Heart right ventricle (tissue), 16 donors: ENCODE measurements around the gene ZNF428. TPM values are rescaled to one million over a fixed set of nuclear protein-coding genes. Genes with fewer than 3 reads are reported as not detected.

Experiments
- ATAC-seq, 8 donors: fragments of 200-7000 bp; cut with Tn5 transposase; one replicate each; pipeline ENCODE4 v1.9.1; 2020; ENCODE audit warnings: mild to moderate bottlenecking in 8 of 8, moderate library complexity in 8 of 8, moderate number of reproducible peaks in 1 of 8
- DNase-seq, 2 donors: peaks; one replicate each; pipeline ENCODE4 v3.0.0-alpha.2; 2020
- H3K27ac ChIP-seq, 10 donors: fragments of 200-600 bp; sonication (generic) in 2 of 10; one replicate each; pipeline versions ENCODE4 v1.5.0 to v1.8.0; 2020 to 2022; ENCODE audit warnings: mild to moderate bottlenecking in 3 of 10
- H3K27me3 ChIP-seq, 7 donors: fragments of 200-600 bp; one replicate each; pipeline ENCODE4 v1.8.0; 2021 to 2022; ENCODE audit warnings: mild to moderate bottlenecking in 2 of 7
- H3K36me3 ChIP-seq, 9 donors: fragments of 200-600 bp; sonication (generic) in 1 of 9; one replicate each; pipeline versions ENCODE4 v1.5.0 to v1.8.0; 2020 to 2022; ENCODE audit warnings: mild to moderate bottlenecking in 2 of 9
- H3K4me1 ChIP-seq, 9 donors: fragments of 200-600 bp; sonication (generic) in 1 of 9; one replicate each; pipeline versions ENCODE4 v1.5.0 to v1.8.0; 2020 to 2022; ENCODE audit warnings: mild to moderate bottlenecking in 4 of 9
- H3K4me3 ChIP-seq, 10 donors: fragments of 200-600 bp; sonication (generic) in 2 of 10; one replicate each; pipeline versions ENCODE4 v1.5.0 to v1.8.0; 2020 to 2022; ENCODE audit warnings: mild to moderate bottlenecking in 7 of 10, moderate library complexity in 2 of 10
- H3K9me3 ChIP-seq, 11 donors: fragments of 200-600 bp in 10 of 11; sonication (generic) in 2 of 11; one replicate each; pipeline versions ENCODE4 v1.5.0 to v1.8.0; 2013 to 2022; ENCODE audit warnings: mild to moderate bottlenecking in 2 of 11, control low read depth in 1 of 11, moderate library complexity in 1 of 11
- WGBS, 2 donors: extraction: QIAGEN DNeasy Blood & Tissue Kit; methylation state at CpG; one replicate each; pipeline ENCODE4 v1.1.7; 2013; ENCODE audit warnings: inconsistent platforms in 1 of 2; 5-methylcytosine and 5-hydroxymethylcytosine counted together
- intact Hi-C, 10 donors: fragments of 100-400 bp; cut with DNase I; formaldehyde crosslinking; loops; one replicate each; pipeline versions ENCODE4 v1.11.1 to v1.14.2; 2022
- polyA plus RNA-seq, 2 donors: library from polyadenylated mRNA; stranded (reverse); fragments of 200-250 nt; gene quantifications; one replicate each; pipeline ENCODE4 v1.2.3, GENCODE V29; 2013
- total RNA-seq, 10 donors: library from RNA; stranded (reverse); fragmentation: NEBNext Ultra II Directional in 3 of 10; extraction: Animal tissue kit (Norgen Biotek cat#: 25700) in 3 of 10; gene quantifications; one replicate each; pipeline versions ENCODE4 v1.2.1 to v1.2.4, GENCODE V29; 2021 to 2023
- TF ChIP-seq, protein P1 (sequence below), 9 donors: fragments of 200-600 bp; sonication (generic) in 2 of 9; IDR thresholded peaks; one replicate each; pipeline versions ENCODE4 v1.5.0 to v1.8.0; 2021 to 2022; ENCODE audit warnings: antibody characterized with exemption in 9 of 9, mild to moderate bottlenecking in 5 of 9, moderate library complexity in 1 of 9
- donor health status: Arrhythmogenic right ventricular cardiomyopathy.
- donor health status: ischemic (EF 13 %, LVEDD 7.1; RV severe dilation, severe dysfunction).
- donor health status: healthy with polysubstance abuse.
- donor health status: DM: no; HTN: yes; CAD: no.
- donor health status: DM: no; HTN: no; CAD: no.
- donor health status: ischemic (EF 25% LVEDD 6.9; RV normal size, moderate dysfunction).
- donor health status: ischemic (EF 25% LVEDD 5.7; RV mildly dilated, moderate dysfunction).
- donor health status: healthy.
- donor health status: DM: yes; HTN: yes; CAD: no.
- donor health status: Ischemic cardiomyopathy.
- donor health status: ischemic (EF 35%, LVEDD 5.7; RV mildly dilated, moderate dysfunction).
- donor health status: nonischemic (EF 11% LVEDD 7.7; RV severe dilation, severe dysfunction).
- donor health status: DM: yes; HTN: yes; CAD: no.
- donor health status: PGD.
- donor health status: ischemic (EF 29% LVEDD 5.4; RV normal size, mild dysfunction).
- donor health status: nonischemic (EF 23%, LVEDD 6.1; RV moderate dilation, normal function).

Gene ZNF428
- total and polyA plus RNA-seq, 12 donors: 28.1 to 94.9 (median 33.5) TPM

DNA sequence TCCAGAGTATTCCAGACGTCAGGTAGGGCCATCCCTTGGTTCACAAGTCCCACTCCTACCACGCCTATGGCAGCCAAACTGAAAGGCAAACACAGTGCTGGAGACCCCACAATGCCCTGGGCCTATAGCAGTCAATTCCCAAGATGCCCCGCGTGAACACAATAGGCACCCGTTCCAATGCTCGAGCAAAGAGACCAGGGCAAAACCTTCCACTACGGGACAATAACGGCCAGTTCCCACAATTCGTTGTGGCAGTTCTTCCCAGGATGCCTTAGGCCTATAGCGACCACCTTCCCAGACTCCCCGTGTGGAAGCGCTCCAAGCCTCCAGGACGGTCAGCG lies 538 bp downstream of the ZNF428 start:
- Histone ChIP-seq H3K27ac (peak overlapping the region; percentile 84 to 97 (median 94)), H3K9me3 (no peaks in the 10 kb centered on the region), H3K4me3 (peak overlapping the region; percentile 59 to 90 (median 80)), H3K36me3 (peaks cover 0 to 6% (median 0%) of the 10 kb centered on the region in 9 donors), H3K4me1 (peaks cover 0 to 24% (median 7%) of the 10 kb centered on the region in 9 donors), H3K27me3 (no peaks in the 10 kb centered on the region)
- DNase-seq (no peak), ATAC-seq (peak; percentile 8 to 52 (median 35))
- intact Hi-C loops: loop anchor here in 2 of 10 donors (2.0 kb wide), 1 partner anchor 22 kb away; the partner anchor contains the start of genes IRGQ (in 2 of the 2) and ZNF576 (in 2 of the 2)
- 1% methylated on average over 14 of the region's 14 CpGs for WGBS, 2 donors
- TF ChIP-seq, protein P1, sequence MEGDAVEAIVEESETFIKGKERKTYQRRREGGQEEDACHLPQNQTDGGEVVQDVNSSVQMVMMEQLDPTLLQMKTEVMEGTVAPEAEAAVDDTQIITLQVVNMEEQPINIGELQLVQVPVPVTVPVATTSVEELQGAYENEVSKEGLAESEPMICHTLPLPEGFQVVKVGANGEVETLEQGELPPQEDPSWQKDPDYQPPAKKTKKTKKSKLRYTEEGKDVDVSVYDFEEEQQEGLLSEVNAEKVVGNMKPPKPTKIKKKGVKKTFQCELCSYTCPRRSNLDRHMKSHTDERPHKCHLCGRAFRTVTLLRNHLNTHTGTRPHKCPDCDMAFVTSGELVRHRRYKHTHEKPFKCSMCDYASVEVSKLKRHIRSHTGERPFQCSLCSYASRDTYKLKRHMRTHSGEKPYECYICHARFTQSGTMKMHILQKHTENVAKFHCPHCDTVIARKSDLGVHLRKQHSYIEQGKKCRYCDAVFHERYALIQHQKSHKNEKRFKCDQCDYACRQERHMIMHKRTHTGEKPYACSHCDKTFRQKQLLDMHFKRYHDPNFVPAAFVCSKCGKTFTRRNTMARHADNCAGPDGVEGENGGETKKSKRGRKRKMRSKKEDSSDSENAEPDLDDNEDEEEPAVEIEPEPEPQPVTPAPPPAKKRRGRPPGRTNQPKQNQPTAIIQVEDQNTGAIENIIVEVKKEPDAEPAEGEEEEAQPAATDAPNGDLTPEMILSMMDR (IDR thresholded peaks at IDR 0.05): no peak

DNA sequence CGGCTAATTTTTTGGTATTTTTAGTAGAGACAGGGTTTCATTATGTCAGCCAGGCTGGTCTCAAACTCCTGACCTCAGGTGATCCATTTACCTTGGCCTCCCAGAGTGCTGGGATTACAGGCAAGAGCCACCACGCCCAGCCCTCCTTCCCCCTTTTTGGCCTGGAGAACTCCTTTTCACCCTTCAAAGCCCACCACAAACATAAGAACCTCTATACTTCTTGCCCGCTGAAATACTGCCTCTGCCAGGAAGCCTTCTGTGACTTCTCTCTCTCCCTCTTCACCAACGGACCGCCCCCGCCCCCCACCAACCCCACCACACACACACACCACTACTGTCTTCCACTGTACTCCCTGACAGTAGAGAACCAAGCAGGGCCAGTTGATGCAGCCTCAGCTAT lies 2.5 kb downstream of the ZNF428 start:
- ATAC-seq: no peak

DNA sequence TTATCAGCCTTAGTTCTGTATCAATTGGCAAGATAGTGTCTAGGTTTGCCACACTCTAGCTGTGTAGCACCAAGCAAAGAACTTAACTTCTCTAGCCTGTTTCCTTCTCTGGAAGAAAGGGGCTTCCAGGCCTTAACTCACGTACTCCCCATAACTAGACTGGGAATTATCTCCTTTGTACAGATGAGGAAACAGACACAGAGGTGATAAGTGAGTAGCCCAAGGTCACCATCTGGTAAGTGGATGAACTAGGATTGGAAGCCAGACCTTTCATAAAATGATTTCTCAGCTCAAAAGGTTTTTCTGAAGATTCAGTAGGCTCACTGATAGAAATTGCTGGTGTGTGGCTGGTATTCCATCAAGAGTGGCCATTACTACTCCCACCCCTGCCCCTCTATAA lies 3.1 kb downstream of the ZNF428 start:
- ATAC-seq: no peak

More for the DNA sequence above, 2.5 kb downstream of the ZNF428 start:
- no peak overlapping the region for H3K27ac ChIP-seq
- no peak overlapping the region for H3K4me3 ChIP-seq
- no peaks in the 10 kb centered on the region for H3K9me3 ChIP-seq
- intact Hi-C loops: no loop called here
- H3K27me3 ChIP-seq: no peaks in the 10 kb centered on the region
- no peak for DNase-seq
- H3K36me3 ChIP-seq: peaks cover 0 to 25% (median 4%) of the 10 kb centered on the region in 9 donors
- 89 to 94% methylated on average over 6 of the region's 6 CpGs for WGBS, 2 donors
- TF ChIP-seq, protein P1 (IDR thresholded peaks at IDR 0.05): no peak
- H3K4me1 ChIP-seq: peaks cover 0 to 24% (median 7%) of the 10 kb centered on the region in 9 donors

DNA sequence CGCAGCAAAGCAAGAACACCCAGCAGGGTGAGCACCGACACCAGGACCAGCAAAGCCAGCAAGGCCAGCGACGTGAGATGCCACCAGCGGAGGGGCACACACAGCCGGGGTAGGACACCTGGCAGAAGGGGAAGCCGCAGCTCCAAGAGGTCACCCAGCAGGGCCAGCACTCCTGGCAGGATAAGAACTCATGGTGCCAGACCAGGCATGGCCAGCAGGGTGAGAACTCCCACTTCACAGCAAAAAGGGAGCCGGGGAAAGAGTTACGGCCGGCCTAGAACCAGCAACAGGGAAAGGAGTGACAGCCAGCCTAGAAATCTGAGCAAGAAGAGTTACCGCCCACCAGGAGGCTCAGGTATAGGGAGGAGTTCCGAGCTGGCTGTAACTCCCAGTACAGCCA lies 7.1 kb downstream of the ZNF428 start:
- H3K4me3 ChIP-seq: no peak overlapping the region
- intact Hi-C loops: no loop called here
- DNase-seq (no peak), ATAC-seq (no peak)
- no peaks in the 10 kb centered on the region for H3K9me3 ChIP-seq
- H3K4me1 ChIP-seq: no peaks in the 10 kb centered on the region
- peaks cover 0 to 52% (median 4%) of the 10 kb centered on the region in 9 donors for H3K36me3 ChIP-seq
- no peak overlapping the region for H3K27ac ChIP-seq
- 97 to 98% methylated on average over 12 of the region's 12 CpGs for WGBS, 2 donors
- H3K27me3 ChIP-seq: no peaks in the 10 kb centered on the region
- TF ChIP-seq, protein P1 (IDR thresholded peaks at IDR 0.05): no peak

More for the DNA sequence above, 3.1 kb downstream of the ZNF428 start:
- no peaks in the 10 kb centered on the region for H3K27me3 ChIP-seq
- TF ChIP-seq, protein P1 (IDR thresholded peaks at IDR 0.05): no peak
- no peak overlapping the region for H3K4me3 ChIP-seq
- peaks cover 0 to 24% (median 7%) of the 10 kb centered on the region in 9 donors for H3K4me1 ChIP-seq
- WGBS, 2 donors: 39 to 59% methylated on average over 1 of the region's 1 CpG
- intact Hi-C loops: no loop called here
- DNase-seq: no peak
- H3K27ac ChIP-seq: no peak overlapping the region
- H3K9me3 ChIP-seq: no peaks in the 10 kb centered on the region
- H3K36me3 ChIP-seq: peaks cover 0 to 32% (median 4%) of the 10 kb centered on the region in 9 donors
